GM18498 (cell line): ENCODE measurements around the gene ACTR6.
"Not testable (repeated sequence)": the region's sequence is repeated elsewhere in the genome, so short reads cannot be mapped to it uniquely, and the experiment has no call there.

ENCODE experiments used
- ATAC-seq: cut with Tn5 transposase; IDR thresholded peaks from one replicate; pipeline ENCODE4 v1.9.1; 2021; ENCODE audit warnings: mild to moderate bottlenecking, moderate library complexity; ENCODE audit not compliant: unreplicated experiment

The ACTR6 gene

DNA sequence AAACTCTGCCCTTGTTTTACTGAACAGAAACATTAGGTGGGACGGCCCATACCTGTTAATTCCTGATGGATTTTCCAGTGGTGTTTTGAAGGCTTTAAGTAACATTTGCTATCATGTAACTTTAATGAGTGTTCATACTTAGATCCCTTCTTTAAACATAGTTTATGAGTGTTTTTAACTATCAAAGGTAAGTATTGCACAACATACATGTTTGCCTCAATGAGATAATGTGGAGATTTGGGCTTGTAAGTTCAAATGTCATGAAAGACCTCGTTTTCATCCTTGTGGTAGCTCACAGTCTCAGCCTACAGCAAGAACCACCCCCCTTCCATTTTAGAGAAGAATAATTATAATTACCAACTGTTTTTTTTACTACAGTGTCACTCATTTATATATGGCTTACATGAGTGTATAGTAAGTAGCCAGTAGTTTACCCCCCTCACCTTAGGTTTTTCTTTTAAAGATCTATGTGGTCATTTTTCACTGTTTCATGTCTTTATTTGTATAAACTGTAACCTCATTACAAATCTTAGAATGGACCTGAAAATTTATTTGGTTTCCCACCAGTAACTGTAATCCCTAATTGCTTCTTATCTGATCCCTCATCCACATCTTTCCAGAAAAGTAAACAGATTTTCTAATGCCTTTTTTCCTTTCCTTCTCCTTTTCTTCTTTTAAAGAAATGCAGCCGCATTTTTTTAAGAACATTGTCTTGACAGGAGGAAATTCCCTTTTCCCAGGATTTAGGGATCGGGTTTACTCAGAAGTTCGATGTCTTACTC is 18.9 kb downstream of the ACTR6 start:
- no peak for ATAC-seq

DNA sequence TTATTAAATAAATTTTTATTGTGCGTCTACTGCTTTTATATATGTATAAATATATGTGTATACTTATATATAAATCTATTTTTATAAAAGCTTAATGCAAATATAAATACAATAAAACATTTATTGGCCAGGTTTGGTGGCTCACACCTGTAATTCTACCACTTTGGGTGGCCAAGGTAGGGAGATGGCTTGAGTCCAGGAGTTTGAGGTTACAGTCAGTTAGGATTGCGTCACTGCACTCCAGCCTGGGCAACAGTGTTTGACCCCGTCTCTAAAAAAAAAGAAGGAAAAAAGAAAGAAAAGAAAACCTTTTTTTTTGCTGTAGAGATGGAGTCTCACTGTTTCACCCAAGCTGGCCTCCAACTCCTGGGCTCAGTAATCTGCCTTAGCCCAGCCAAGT is 20.9 kb downstream of the ACTR6 start:
- no peak for ATAC-seq

DNA sequence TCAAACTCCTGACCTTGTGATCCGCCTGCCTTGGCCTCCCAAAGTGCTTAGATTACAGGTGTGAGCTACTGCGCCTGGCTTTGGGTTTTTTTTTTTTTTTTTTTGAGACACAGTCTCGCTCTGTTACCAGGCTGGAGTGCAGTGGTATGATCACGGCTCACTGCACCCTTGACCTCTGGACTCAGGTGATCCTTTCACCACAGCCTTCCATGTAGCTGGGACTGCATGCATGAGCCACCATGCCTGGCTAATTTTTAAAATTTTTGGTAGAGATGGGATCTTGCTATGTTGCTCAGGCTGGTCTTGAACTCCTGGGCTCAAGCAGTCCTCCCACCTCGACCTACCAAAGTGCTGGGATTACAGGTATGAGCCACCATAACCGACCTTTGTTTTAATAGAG is 21.6 kb downstream of the ACTR6 start:
- ATAC-seq = not testable (repeated sequence)

DNA sequence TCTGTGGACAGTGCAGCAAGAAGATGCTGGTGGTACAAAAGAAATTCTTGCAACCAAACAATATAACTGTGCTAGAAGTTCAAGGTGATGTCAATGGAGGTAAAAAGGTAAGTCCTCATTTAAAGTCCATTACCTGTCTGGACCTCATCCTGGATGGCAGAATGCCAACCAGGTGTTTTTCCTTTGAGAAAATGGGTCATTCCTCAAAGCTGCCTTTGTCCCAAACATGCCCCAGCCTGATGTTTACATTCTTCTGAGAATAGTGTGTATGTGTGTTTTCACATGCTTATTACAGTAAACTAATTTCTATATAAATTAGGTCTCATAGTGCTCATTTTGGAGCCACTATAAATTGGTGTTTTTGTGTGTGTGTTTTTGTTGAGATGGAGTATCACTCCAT is 24.9 kb downstream of the ACTR6 start:
- ATAC-seq = no peak

DNA sequence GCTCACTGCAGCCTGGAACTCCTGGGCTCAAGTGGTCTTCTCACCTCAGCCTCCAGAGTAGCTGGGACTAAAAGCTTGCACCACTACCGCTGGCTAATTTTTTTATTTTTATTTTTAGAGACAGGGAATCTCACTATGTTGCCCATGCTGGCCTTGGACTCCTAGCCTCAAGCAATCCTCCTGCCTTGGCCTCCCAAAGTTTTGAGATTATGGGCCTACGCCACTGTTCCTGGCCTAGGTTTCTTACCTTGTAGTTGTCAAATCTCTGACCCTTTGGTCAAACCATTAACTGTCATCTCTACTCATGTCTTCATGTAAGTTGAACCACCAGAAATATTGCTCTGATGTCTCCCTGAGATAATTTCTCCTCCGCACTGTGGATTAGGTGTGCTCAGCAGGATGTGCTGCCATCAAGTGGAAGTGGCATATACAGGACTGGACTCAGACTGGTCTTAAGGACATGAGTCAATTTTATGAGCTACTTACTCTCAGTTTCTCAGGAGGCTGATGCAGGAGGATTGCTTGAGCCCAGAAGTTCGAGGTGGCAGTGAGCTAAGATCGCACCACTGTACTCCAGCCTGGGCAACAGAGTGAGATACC is 28.5 kb downstream of the ACTR6 start:
- ATAC-seq = no peak

DNA sequence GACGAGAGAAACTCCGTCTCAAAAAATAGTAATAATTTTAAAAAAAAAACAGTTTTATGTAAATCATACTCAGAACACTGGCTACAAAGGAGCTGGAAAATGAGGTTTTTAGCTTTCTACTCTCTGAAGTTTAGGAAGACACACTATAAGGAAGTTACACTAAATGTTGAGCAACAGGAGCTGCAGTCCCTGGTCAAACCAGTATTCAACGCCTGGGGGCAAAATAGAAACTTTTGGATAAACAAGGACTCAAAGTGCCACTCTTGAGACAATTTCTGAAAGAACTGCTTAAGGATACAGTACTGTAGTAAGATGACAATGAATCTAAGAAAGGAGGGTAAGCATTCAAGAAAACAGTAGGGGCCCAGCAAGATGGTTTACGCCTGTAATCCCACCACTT is 29.3 kb downstream of the ACTR6 start:
- ATAC-seq = no peak

DNA sequence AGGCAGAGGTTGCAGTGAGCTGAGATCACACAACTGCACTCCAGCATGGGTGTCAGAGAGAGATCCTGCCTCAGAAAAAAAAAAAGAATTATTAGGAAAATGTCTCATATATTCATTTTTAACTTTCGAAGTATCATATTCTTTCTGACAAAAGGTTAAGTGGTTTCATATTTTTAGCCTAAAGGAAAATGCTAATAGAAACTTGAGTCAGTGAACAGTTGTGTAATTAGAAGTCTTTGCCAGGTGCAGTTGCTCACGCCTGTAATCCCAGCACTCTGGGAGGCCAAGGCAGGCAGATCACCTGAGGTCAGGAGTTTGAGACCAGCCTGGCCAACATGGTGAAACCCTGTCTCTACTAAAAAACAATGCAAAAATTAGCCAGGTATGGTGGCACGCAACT is 31.3 kb downstream of the ACTR6 start:
- ATAC-seq = not testable (repeated sequence)

DNA sequence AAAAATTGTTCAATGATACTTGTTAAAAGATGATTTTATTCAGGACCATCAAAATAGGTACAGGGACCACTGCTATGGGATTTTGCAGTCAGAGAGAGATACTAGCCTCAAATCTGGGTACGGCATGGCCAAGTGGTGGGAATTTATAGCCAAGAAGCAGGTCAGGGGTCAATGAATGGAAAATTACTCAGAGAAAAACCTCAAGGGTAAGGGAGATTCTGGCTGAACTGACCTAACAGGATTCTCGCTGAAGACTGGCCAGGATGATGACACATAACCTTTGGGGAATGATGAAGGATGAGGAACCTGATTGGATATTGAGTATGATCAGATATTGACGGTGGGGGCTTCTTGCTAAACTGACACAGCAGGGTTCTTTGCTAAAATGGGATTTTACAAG is 33.6 kb downstream of the ACTR6 start:
- ATAC-seq = no peak

DNA sequence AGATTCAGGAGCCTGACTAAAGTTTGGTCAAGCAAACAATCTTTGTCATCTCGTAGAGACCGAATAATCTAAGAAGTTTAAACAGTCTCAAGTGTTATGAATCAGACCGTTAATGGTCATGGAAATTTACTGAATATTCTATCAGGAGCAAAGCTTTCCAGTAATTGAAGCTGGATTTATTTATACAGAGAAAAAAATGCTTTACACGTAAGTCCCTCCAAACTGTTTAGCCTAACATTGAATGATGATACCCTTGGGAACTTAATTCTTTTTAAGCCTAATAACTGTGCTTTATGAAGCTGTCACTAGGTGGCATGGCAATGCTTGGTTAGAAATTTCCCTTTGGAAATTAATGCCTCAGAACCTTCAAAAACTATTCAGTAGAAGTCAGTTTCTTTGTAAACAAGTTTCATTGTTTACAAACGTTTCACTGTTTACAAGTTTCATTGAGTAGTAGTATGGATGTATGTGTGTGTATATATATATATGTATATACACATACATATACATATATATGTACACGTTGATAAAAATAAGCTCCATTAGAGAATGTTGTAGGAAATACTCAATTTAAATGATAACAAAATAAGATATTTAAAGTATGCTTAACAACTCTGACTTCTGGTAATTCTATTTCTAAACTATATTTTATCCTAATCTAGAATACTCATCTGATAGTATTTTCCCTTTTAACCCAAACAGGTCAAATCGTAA is 34.1 kb downstream of the ACTR6 start:
- ATAC-seq = peak; percentile 73

DNA sequence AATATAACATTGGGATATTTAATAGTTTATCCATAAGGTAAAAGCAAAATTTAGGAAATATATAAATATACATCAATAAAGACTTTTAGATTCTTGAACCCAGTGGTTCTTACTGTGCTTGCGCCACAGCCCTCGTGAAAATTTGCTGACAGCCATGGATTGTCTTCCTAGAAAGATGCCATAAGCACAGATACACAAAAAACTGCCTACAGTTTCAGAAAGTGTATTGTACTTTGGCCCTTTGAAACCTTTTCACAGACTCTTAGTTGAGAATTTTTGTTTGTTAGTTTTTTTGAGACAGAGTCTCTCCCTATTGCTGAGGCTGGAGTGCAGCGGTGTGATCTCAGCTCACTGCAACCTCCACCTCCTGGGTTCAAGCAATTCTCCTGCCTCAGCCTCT is 38.2 kb downstream of the ACTR6 start:
- ATAC-seq = no peak

DNA sequence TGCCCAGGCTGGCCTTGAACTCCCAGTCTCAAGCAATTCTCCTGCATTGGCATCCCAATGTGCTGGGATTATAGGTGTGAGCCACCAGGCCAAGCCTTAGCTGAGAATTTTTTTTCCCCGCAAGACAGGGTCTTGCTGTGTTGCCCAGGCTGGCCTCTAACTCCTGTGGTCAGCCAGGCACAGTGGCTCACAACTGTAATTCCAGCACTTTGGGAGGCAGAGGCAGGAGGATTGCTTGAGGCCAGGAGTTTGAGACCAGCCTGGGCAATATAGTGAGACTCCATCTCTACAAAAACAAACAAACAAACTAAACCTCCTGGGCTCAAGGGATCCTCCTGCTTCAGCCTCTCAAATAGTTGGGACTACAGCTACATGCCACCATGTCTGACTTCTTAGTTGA is 39.0 kb downstream of the ACTR6 start:
- ATAC-seq = no peak

DNA sequence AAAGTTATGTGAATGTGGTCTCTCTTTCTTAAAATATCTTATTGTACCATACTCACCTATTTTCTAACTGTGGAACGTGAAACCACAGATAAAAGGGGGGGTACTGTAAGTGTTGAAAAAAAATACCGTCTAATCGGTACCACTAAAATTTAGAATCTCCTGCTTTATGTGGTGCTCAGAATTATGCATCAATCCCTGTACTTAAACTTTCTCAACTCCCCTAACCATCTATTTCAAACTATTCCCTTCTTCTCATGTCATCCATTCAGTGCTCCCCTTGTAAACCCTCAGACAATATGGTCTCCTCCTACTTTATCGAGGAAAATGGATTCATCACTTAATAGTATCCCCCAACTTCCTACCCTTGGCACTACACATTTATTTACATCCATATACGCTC is 42.5 kb downstream of the ACTR6 start:
- ATAC-seq = no peak

DNA sequence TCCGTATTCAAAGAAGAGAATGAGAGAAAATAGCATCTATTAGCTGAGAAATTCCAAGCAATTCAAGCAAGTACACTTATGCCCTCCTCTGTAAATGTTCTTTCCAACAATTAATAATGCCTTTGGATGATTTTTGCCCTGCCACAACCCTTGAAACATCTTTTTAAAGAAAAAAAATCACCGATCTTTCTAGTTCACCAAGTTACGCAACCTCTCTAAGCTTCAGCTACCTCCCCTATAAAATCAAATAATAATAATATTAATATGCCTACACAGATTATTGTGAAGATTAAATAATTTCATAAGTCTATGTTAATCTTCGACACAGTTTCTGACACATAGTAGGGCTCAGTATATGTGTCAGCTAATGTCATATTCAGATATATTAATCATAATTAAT is 47.1 kb downstream of the ACTR6 start:
- ATAC-seq = no peak

DNA sequence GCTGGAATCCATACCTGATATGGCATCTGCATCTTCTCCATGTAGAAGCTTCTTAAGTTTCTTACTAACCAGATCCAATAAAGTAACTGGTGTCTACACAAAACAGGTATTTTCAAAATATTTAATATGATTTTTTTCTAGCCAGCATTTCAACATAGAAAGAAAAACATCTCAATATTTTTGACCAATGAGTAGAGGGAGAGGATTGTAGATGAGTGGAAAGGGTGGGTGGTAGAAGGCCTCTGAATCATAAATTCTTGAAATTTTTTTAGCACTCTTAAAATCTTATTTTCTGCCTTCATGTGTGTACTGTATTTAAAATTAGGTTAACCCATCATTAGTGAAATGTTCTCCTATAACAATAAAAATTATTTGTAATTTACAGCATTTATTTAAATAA is 48.3 kb downstream of the ACTR6 start:
- ATAC-seq = no peak

DNA sequence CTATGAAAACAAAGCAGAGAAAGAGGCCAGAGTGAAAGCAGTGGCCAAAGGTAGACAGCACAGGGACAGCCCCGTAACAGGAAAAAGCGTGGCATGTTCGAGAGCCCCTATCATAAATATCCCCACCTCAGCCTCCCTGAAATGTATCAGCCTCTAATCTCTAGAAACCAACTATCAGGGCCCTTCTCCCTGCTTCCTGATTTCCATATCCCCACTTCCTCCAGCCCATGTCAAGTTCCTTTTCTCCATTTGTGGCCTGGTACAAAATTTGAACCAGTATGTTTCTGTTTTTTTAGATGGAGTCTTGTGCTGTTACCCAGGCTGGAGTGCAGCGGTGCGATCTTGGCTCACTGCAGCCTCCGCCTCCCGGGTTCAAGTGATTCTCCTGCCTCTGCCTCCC is 49.3 kb downstream of the ACTR6 start:
- ATAC-seq = no peak

DNA sequence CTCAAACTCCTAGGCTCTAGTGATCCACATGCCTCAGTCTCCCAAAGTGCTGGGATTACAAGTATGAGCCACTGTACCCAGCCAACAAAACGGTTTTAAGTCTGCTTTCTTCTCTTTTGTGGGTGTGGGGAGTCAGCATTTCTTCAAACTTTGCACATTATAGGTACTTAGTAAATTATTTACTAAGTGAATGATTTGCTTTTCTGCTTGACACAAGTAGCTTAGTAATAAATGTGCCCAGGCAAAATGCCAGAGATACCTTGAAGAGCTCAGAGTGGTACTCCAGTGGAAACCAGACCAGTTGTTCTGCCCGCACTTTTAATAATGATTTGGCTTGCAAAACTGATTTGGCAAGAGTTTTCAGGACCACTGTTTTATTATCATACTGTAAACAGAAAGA is 51.3 kb downstream of the ACTR6 start:
- ATAC-seq = no peak

DNA sequence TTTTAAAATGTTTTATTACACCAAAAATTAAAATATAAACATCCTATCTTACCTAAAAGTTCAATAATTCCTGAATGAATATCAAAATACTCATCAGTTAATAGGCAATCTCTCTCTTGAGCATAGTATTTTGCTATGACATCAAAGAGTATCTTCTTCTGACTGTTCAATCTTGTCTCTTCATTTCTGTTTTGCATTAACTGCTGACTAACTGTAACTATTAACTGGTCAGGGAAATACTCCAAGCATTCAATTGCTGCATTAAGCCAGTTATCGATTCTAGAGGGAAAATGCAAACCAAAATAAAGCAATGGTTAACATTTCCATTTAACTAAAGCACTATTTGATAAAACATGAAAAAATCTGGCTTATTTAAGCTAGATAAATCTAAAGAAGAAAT is 52.8 kb downstream of the ACTR6 start:
- ATAC-seq = no peak

DNA sequence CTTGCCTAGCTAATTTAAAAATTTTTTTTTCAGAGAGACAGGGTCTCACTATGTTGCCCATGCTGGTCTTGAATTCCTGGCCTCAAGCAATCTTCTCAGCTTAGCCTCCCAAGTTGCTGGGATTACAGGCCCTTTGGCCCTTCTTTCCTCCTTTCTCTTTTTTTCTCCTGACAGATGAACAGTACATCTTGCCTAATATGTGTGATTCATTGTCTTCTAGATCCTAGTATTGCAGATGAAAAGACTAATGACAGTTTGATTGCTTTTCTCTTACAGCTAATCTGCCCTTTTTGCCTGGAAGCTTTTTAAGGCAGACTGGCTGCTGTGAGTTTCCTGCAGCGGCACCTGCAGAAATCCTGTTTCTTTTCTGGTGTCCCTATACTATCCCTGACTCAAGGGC is 54.3 kb downstream of the ACTR6 start:
- ATAC-seq = no peak

DNA sequence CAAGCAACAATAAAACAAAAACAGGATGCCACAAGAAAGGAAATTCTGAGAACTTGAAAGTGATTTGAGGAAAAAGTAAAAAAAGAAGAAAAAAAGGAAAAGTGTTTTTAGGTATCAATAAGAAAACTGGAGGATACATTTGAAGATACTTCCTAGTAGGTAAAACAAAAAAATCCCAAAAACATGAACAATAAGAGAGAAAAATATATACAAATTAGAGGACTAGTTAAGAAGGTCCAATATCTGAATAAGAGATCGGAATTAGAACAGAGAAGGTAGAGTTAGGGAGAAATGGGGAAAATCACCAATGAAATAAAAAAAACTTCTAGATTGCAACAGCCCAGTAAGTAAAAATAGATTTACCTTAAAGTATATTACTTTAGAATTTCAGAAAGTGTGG is 57.5 kb downstream of the ACTR6 start:
- no peak for ATAC-seq

DNA sequence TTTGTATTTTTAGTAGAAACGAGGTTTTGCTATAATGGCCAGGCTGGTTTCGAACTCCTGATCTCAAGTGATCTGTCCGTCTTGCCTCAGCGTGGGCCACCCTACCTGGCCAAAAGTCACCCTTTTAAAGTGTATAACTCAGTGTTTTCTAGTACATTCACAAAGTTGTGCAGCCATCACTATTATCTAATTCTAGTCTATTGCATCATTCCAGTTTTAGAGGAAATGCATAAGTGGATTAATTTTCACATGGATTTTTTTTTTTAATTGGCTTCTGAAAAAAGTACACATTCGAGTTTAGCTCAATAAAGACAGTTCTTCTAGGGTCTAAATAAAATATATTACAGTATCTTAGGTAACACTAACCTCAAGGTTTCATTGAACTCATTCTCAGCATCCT is 62.5 kb downstream of the ACTR6 start:
- no peak for ATAC-seq

DNA sequence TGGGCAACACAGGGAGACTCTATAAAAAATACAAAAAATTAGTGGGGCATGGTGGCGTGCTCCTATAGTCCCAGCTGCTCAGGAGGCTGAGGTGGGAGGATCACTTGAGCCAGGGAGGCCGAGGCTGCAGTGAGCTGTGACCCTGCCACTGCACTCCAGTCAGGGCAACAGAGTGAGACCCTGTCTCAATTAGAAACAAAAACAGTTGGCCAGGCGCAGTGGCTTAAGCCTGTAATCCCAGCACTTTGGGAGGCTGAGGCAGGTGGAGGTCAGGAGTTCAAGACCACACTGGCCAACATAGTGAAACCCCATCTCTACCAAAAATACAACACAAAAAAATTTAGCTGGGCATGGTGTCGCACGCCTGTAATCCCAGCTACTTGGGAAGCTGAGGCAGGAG is 64.5 kb downstream of the ACTR6 start:
- ATAC-seq = not testable (repeated sequence)
